B cell (primary cell): ENCODE measurements around the gene CWC27.

Experiments
- CTCF ChIP-seq: fragments of 200-600 bp; IDR thresholded peaks from one replicate; pipeline ENCODE4 v1.8.0; 2022; ENCODE audit warnings: antibody characterized with exemption, mild to moderate bottlenecking
- EZH2 ChIP-seq: IDR thresholded peaks from 2 replicates; pipeline ENCODE4 v1.6.1; 2012; ENCODE audit warnings: borderline replicate concordance, low read depth, mild to moderate bottlenecking, moderate library complexity, low read length; ENCODE audit not compliant: insufficient read depth, poor library complexity, severe bottlenecking

- TF ChIP-seq CTCF (no peak), EZH2 (no peak)
Observed at GRCh38 chr5:64980176-64980575, 211.4 kb downstream of the CWC27 start.
